Measurements from ENCODE around the gene MRNIP. TPM values are rescaled to one million over a fixed set of nuclear protein-coding genes. Genes with fewer than 3 reads are reported as not detected.

Gene MRNIP
- total RNA-seq, 1 experiment from 2014 or later: 36.2 TPM

DNA sequence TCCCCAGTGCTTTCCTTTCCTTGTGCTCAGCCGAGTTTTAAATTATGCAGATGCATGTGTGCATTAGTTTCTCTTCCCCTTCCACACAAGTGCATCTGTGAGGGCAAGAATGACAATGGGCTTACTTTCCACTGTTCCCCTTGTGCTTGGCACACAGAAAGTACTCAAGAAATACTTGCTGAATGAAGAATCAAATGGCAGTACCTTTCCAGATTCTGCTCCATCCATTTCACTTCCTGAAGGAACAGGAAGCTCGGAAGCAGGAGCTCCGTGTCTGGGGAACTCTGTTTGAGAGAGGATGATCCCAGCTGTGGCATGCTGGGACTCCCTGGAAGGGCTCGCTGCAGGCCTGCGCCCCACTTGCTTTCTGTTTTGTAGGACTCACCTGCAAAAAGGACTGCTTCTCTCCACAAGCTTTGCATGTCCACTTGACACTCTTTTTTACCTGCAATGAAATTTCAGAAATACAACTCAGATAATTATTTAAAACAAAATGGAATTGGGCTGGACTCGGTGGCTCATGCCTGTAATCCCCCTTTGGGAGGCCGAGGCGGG lies 5.5 kb downstream of the MRNIP start:
- no TSS peak for BruUV-seq (replicated peaks)
- RAD21 ChIA-PET (ENCODE audit: low non-redundant PET in 1 of 2, low total read pairs in 2 of 2, uncharacterized antibody in 2 of 2, unreplicated experiment in 2 of 2): no interaction called here

More for the DNA sequence above, 5.5 kb downstream of the MRNIP start:
- Histone ChIP-seq H3K9me2 (ENCODE audit: insufficient read depth) (no peaks in the 10 kb centered on the region), H2AFZ (ENCODE audit: low read depth, low read length, poor library complexity, severe bottlenecking) (no peak overlapping the region), H3K4me1 (ENCODE audit: control insufficient read depth in 1 of 2, insufficient read depth in 2 of 2, low read length in 2 of 2) (peaks cover 2 to 5% of the 10 kb centered on the region in 2 experiments; a peak in 1 of 4 replicates), H3K4me3 (replicated peaks in 1 of 2; ENCODE audit: low read depth in 1 of 2, low read length in 2 of 2) (no peak overlapping the region), H3K27me3 (ENCODE audit: insufficient read depth, low read length) (no peaks in the 10 kb centered on the region), H3K4me2 (ENCODE audit: low read length) (no peak overlapping the region), H3K27ac (ENCODE audit: low read depth, low read length) (no peak overlapping the region), H3K9me3 (ENCODE audit: control insufficient read depth in 1 of 2, insufficient read depth in 1 of 2, low read depth in 1 of 2, low read length in 2 of 2) (no peaks in the 10 kb centered on the region), H3K36me3 (ENCODE audit: control insufficient read depth in 1 of 2, insufficient read depth in 2 of 2, low read length in 2 of 2) (peaks cover 23 to 25% of the 10 kb centered on the region in 2 experiments), H3K9ac (ENCODE audit: low read length) (no peak overlapping the region), H4K20me1 (ENCODE audit: insufficient read depth) (no peaks in the 10 kb centered on the region), H3K79me2 (ENCODE audit: insufficient read depth, low read length) (peaks cover 38% of the 10 kb centered on the region)
- ATAC-seq (no peak), DNase-seq (ENCODE audit: low read depth, low spot score) (no peak)
- intact Hi-C loops (cut with micrococcal nuclease): no loop called here
- POLR2A ChIA-PET: no interaction called here
- TF ChIP-seq ELF1 (IDR thresholded peaks at IDR 0.05; ENCODE audit: borderline replicate concordance, low read depth) (no peak), REST (IDR thresholded peaks at IDR 0.05; ENCODE audit: low read depth) (no peak), EGR1 (IDR thresholded peaks at IDR 0.05; ENCODE audit: low read depth) (no peak), SIN3A (IDR thresholded peaks at IDR 0.05; ENCODE audit: low read depth) (no peak), CBX3 (IDR thresholded peaks at IDR 0.05; ENCODE audit: low read depth) (no peak), JUND (IDR thresholded peaks at IDR 0.05) (no peak)
- TF ChIP-seq, protein P1, sequence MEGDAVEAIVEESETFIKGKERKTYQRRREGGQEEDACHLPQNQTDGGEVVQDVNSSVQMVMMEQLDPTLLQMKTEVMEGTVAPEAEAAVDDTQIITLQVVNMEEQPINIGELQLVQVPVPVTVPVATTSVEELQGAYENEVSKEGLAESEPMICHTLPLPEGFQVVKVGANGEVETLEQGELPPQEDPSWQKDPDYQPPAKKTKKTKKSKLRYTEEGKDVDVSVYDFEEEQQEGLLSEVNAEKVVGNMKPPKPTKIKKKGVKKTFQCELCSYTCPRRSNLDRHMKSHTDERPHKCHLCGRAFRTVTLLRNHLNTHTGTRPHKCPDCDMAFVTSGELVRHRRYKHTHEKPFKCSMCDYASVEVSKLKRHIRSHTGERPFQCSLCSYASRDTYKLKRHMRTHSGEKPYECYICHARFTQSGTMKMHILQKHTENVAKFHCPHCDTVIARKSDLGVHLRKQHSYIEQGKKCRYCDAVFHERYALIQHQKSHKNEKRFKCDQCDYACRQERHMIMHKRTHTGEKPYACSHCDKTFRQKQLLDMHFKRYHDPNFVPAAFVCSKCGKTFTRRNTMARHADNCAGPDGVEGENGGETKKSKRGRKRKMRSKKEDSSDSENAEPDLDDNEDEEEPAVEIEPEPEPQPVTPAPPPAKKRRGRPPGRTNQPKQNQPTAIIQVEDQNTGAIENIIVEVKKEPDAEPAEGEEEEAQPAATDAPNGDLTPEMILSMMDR (IDR thresholded peaks at IDR 0.05 in 2 of 3, conservative IDR thresholded peaks at IDR 0.05 in 1 of 3; ENCODE audit: borderline replicate concordance in 1 of 3, insufficient read depth in 1 of 3, low read depth in 2 of 3, low read length in 2 of 3): no peak
- CTCF ChIA-PET: no interaction called here
